Inflammatory macrophage (primary cell): ENCODE data around the gene PRF1.
A peak's percentile ranks its signal among the peaks of the same experiment; 100 is the strongest.
"Not testable (repeated sequence)": the region's sequence is repeated elsewhere in the genome, so short reads cannot be mapped to it uniquely, and the experiment has no call there.

Experiments
- DNase-seq, 2 donors: peaks; one replicate each; pipeline ENCODE4 v3.0.0-alpha.2; 2020 to 2022
- total RNA-seq, 18 experiments: gene quantifications; one replicate each; lab custom pipeline; 2026; ENCODE audit warnings: mixed read lengths in 6 of 18, inconsistent platforms in 2 of 18; lab: John Stamatoyannopoulos, UW

PRF1 gene
- total RNA-seq = 0 to 0.16 (median 0.02) reads per million in 18 experiments

- DNase-seq = no peak
Observed at GRCh38 chr10:70602665-70603448, at the start of gene PRF1. Gene PRF1, minus strand, starts transcription at chr10:70602741. Its CDS starts 1,839 bp downstream, at chr10:70600902.

GRCh38 chr10:70651661-70652060 lies 49.1 kb upstream of the PRF1 start:
- no peak for DNase-seq

- DNase-seq = no peak
Observed at GRCh38 chr10:70650718-70651117, 48.2 kb upstream of the PRF1 start.

- no peak for DNase-seq
Observed at GRCh38 chr10:70650104-70650503, 47.6 kb upstream of the PRF1 start.

GRCh38 chr10:70649526-70649925 lies 47.0 kb upstream of the PRF1 start:
- no peak for DNase-seq

- no peak for DNase-seq
Observed at GRCh38 chr10:70648427-70648826, 45.9 kb upstream of the PRF1 start.

- no peak for DNase-seq
Observed at GRCh38 chr10:70647086-70647485, 44.5 kb upstream of the PRF1 start.

- not testable (repeated sequence) for DNase-seq
Observed at GRCh38 chr10:70644959-70645358, 42.4 kb upstream of the PRF1 start.

- not testable (repeated sequence) for DNase-seq
Observed at GRCh38 chr10:70643272-70643671, 40.7 kb upstream of the PRF1 start.

- not testable (repeated sequence) for DNase-seq
Observed at GRCh38 chr10:70639640-70640383, 37.3 kb upstream of the PRF1 start.

GRCh38 chr10:70634515-70634914 lies 32.0 kb upstream of the PRF1 start:
- not testable (repeated sequence) for DNase-seq

- DNase-seq = no peak
Observed at GRCh38 chr10:70634011-70634410, 31.5 kb upstream of the PRF1 start.

GRCh38 chr10:70631735-70632134 lies 29.2 kb upstream of the PRF1 start:
- DNase-seq = not testable (repeated sequence)

- DNase-seq = no peak
Observed at GRCh38 chr10:70629338-70629737, 26.8 kb upstream of the PRF1 start.

- no peak for DNase-seq
Observed at GRCh38 chr10:70626056-70626455, 23.5 kb upstream of the PRF1 start.

- no peak for DNase-seq
Observed at GRCh38 chr10:70622981-70623844, 20.7 kb upstream of the PRF1 start.

- no peak for DNase-seq
Observed at GRCh38 chr10:70622541-70622940, 20.0 kb upstream of the PRF1 start.

- peak; percentile 70 to 73 for DNase-seq
Observed at GRCh38 chr10:70621503-70622078, 19.1 kb upstream of the PRF1 start.

- no peak for DNase-seq
Observed at GRCh38 chr10:70620020-70620289, 17.4 kb upstream of the PRF1 start.

GRCh38 chr10:70619271-70620019 lies 16.9 kb upstream of the PRF1 start:
- peak in 1 of 2 donors; percentile 23 for DNase-seq

GRCh38 chr10:70618663-70619062 lies 16.1 kb upstream of the PRF1 start:
- DNase-seq = no peak
